Body of pancreas (tissue), 4 donors: ENCODE measurements around the gene URM1.

ENCODE experiments used
- CTCF ChIP-seq, 7 experiments: fragments of 450-650 bp in 4 of 7; fragments of 200-600 bp in 3 of 7; sonication (generic) in 3 of 7; IDR thresholded peaks; one replicate each; pipeline ENCODE4 v1.5.1; 2016 to 2019; ENCODE audit warnings: antibody characterized with exemption in 7 of 7
- POLR2A ChIP-seq, 3 donors: fragments of 450-650 bp; IDR thresholded peaks; one replicate each; pipeline ENCODE4 v1.6.1; 2016; ENCODE audit warnings: antibody characterized with exemption in 3 of 3, mild to moderate bottlenecking in 2 of 3

- TF ChIP-seq POLR2A (IDR thresholded peaks at IDR 0.05) (no peak), CTCF (IDR thresholded peaks at IDR 0.05) (no peak)
Observed at GRCh38 chr9:128389395-128390149, 18.4 kb downstream of the URM1 start.
